GM19324 (cell line): ENCODE measurements around the gene TMEM256.
A peak's percentile ranks its signal among the peaks of the same experiment; 100 is the strongest.

Experiments
- ATAC-seq: cut with Tn5 transposase; IDR thresholded peaks from one replicate; pipeline ENCODE4 v1.9.1; 2021; ENCODE audit warnings: mild to moderate bottlenecking, moderate library complexity; ENCODE audit not compliant: unreplicated experiment, low FRiP score

TMEM256 gene

GRCh38 chr17:7403977-7404736 lies at the start of gene TMEM256:
TMEM256 (minus strand) TSS chr17:7404097; CDS start chr17:7404084, 13 bp downstream.
- peak; percentile 95 for ATAC-seq

GRCh38 chr17:7448461-7448860 lies 44.6 kb upstream of the TMEM256 start:
- no peak for ATAC-seq

GRCh38 chr17:7445619-7445968 lies 41.7 kb upstream of the TMEM256 start:
- no peak for ATAC-seq

GRCh38 chr17:7444682-7445618 lies 41.1 kb upstream of the TMEM256 start, which contains the start of gene CHRNB1:
CHRNB1 (plus strand) TSS chr17:7445061; CDS start chr17:7445128, 67 bp downstream.
- ATAC-seq: no peak

GRCh38 chr17:7443499-7444485 lies 39.9 kb upstream of the TMEM256 start:
- ATAC-seq: no peak

- ATAC-seq: no peak
Measured at GRCh38 chr17:7442142-7442541, 38.2 kb upstream of the TMEM256 start.

- ATAC-seq: no peak
Measured at GRCh38 chr17:7441266-7441665, 37.4 kb upstream of the TMEM256 start.

- ATAC-seq: no peak
Measured at GRCh38 chr17:7440834-7441195, 36.9 kb upstream of the TMEM256 start.

- ATAC-seq: no peak
Measured at GRCh38 chr17:7440113-7440833, 36.4 kb upstream of the TMEM256 start.

GRCh38 chr17:7439462-7440112 lies 35.7 kb upstream of the TMEM256 start, which contains the start of gene FGF11:
FGF11 (plus strand) TSS chr17:7439512; CDS start chr17:7439621, 109 bp downstream.
- no peak for ATAC-seq

- no peak for ATAC-seq
Measured at GRCh38 chr17:7438656-7439460, 35.0 kb upstream of the TMEM256 start.

- ATAC-seq: no peak
Measured at GRCh38 chr17:7437950-7438614, 34.2 kb upstream of the TMEM256 start.

GRCh38 chr17:7437369-7437863 lies 33.5 kb upstream of the TMEM256 start:
- no peak for ATAC-seq

GRCh38 chr17:7436556-7437368 lies 32.9 kb upstream of the TMEM256 start:
- ATAC-seq: no peak

GRCh38 chr17:7435676-7436555 lies 32.0 kb upstream of the TMEM256 start:
- peak; percentile 16 for ATAC-seq

GRCh38 chr17:7432296-7432695 lies 28.4 kb upstream of the TMEM256 start:
- no peak for ATAC-seq
